NK-92 treated with Interleukin-12 subunit alpha and Interleukin-12 subunit beta, amount 100 ng/mL, for 24 hours (cell line): ENCODE results near the gene RBMS1.
"Not testable (repeated sequence)": the region's sequence is repeated elsewhere in the genome, so short reads cannot be mapped to it uniquely, and the experiment has no call there.

Source experiments
- DNase-seq: peaks from one replicate; lab custom pipeline; 2025; lab: John Stamatoyannopoulos, UW

The RBMS1 gene

DNA sequence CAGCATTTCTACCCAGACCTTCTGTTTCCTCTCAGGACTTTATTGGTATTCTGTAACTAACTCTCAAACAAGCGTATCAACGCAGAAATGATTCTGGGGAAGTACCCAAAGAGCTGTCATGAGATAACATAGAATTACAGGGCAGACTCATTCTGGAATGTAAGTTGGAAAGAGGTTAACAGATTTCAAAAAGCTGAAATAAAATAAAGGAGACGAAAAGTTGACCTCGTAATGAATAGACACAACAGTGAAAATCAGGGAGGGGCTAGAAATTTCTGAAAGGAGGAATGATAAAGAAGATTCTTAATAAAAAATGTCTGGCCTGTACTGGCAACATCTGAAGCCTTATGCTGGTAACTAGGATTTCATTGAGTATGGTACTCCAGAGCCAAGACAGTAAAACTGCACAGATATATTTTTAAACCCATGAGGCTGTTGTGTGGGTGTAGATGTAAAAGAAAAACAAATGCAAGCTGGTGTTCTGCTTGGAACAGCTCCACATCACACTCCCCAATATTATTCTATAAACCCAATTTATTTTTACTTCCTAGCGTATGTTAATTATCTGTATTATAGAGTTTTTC, 23.9 kb downstream of the RBMS1 start:
- DNase-seq: no peak

DNA sequence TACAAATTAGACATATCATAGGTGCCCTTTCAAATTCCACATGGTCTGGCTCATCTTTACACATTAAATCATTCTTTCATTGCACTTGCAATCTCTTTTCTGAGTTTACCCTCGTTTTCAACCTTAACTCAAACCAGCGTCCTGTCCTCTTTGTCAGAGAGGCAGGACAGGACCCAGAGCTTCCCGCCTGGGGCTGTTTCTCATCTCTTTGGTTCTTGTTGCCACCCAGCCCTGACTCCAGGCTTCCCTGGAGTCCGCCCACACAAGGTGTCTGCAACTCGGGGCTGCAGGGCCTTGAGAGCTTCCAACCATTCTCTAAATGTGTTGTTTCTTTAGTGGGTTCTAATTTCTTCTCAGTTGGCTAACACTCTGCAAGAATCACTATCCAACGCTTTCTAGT, 24.4 kb downstream of the RBMS1 start:
- no peak for DNase-seq

DNA sequence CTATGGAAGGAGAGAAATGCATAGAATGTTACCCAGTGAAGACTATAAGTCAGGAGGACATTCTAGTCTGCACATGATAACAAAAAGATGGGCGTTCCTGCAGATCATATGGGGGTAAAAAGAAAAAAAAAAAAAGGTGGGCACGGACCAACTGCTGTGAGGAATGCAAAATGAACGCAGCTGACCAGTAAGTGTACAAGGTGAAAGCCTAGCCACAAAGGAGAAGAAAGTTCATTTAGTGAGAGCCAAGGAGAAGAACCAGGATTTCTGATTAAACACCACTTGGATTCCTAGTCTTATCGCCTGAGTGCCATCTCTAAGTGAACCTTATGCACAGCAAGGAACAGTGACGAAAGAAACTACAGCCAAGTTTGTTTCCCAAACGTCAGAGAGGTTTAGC, 26.5 kb downstream of the RBMS1 start:
- DNase-seq: no peak

DNA sequence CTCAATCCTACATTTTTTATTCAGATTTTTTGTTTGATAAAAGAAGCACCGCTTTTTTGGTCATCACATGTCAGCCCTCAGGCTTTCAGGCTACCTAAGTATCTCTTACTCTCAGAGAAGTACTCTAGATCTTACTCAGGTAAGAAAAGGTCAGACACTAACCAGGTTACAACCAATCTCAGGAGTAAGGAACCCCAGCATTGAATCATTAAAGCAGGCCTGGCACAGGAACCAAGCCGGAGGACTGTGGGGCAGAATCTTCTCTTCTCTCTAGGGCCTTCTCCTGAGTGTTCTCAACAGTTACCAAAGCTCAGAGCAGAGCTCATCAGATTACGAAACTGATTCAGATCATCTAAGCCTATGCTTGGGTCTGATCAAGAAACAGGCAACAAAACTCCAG, 28.2 kb downstream of the RBMS1 start:
- DNase-seq: no peak

DNA sequence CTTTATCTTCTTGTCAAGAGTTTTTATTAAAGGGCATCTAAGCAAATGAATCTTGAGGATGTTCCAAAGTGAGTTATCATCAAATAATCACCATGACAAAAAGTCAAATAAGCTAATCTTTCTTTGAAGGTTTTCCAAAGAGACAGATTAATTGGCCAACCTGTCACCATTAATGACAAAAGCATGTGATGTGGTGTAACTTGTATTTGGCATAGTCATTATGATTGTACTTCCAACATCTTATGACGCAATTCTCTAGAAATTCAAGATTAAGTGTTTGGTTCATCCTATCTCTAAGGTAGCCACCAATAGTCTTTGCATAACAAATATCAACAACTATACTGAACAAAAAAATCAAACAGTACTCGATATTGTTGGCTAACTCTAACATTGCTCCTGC, 28.6 kb downstream of the RBMS1 start:
- DNase-seq: no peak

DNA sequence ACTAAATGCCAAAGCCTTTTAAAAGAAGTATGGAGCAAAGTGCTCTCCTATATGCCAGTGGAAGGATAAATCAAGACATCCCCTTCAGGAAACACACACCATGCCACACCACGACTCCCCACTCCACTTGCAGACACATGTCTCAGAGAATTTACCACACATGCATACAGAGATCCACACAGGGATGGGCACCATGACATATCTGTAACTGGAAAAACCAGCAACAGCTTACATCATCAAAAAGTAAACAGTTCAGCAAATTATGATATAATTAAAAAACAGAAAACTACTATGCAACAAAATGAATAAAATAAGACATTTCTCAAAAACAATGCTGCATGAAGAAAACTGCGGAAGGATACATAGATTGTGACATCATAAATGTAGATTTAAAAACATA, 29.6 kb downstream of the RBMS1 start:
- no peak for DNase-seq

DNA sequence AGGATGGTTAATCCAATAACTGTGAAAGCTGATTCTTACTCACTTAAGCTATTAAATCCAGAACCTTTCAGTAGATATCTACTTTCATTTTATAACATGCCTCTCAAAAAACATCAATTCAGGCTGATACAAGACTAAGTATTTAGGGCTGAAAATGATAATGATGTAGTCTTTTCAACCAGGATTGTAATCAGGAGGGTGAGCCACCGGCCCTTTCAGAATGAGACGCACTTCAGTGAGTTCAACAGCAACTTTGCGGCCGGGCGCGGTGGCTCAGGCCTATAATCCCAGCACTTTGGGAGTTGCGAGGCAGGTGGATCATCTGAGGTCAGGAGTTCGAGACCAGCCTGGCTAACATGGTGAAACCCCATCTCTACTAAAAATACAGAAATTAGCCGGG, 30.4 kb downstream of the RBMS1 start:
- no peak for DNase-seq

DNA sequence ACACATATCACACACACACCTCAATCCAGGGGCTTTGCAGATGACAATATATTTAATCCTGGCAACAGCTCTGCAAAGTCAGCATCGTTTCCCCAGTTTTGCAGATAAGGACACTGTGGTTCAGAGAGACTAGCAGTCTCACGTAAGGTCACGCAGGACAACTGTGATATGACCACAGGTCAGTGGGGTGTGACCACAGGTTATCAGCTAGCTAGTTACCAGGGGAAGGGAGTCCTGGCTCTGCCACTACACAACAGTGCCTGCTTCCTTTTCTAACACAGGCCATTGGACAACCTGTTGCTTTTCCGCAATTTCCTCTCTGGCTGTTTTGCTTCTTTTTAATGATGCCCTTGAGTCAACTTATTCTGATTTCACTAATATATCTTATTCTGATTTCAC, 33.3 kb downstream of the RBMS1 start:
- DNase-seq: no peak

DNA sequence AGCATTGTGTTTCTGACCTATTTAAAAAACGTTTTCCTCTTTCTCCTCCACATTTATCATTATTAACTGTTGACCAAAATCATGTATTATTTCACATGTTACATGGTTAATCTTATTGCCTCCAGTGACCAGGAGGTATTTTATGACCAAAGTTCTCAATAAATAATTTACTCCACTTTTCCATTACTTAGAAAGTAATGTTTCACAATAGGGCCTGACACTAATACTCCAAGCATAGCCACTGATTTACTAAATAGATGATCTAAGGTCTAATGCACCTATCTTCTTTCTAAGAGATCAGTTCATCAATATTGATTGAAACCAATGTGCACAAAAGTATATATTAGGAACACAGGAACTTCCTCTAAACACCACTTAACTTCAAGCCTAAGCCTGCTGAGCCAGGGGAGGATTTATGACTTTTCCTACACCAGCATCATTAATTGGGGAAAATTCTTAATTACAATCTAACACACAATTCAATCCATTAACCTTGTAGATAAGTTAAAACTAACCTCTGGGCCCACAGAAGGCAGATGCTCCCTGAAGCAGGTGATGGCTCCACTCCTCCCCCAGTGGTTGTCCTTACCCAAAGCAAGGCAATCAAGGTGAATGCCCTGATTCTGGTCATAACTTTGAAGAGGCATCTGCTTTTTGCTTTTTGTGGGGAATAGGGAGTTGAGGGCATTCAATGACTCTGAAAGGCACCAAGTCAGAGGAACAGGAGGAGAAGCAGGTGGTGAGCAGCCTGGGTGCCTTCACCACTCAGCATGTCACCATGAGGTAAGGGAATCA, 33.9 kb downstream of the RBMS1 start:
- DNase-seq: no peak

DNA sequence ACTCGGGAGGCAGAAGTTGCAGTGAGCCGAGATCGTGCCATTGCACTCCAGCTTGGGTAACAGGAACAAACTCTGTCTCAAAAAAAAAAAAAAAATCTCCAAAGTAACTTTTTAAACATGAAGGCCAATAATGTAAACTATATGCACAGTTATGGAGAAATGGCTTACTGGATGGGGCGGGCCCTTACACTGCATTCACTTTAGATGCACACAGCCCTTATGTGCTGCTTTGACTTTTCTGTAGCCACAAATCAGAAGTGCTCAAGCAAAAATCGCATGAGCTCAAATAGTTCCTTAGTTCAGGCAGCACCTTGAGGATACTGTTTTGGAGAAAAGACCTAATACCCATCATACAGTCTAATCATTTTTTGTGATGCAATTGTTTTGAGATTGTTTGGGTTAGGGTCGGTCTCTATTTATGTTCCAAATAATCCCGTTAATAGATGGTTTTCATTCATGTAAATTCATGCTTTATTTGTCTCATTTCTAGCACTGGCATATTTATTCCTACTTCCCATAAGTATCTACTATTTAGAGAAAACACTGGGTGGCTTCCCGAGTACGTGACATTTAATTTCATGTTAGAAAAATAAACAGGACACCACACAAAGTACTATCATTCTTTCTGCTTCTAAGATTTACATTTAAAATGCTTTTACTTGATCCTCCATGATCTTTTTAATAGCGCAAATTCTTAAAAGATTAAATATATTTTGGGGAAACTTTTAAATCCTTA, 34.7 kb downstream of the RBMS1 start:
- no peak for DNase-seq

DNA sequence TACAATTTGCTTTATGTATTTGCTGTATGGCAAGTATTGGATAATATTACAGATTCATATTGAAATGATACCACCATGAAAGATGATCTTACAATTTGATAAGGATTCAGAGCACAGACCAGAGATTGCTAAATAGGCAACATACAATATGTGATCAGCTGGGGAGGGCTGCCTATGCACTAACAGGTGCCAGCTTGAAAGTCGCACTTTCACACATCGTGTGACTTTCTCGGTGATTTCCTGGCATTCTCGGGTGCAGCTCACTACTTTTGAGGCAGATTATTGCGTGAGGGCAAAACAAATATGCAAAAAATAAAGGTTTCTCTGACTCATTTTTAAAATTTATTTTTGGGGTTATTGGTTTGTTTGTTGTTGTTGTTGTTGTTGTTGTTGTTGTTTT, 36.0 kb downstream of the RBMS1 start:
- DNase-seq: no peak

DNA sequence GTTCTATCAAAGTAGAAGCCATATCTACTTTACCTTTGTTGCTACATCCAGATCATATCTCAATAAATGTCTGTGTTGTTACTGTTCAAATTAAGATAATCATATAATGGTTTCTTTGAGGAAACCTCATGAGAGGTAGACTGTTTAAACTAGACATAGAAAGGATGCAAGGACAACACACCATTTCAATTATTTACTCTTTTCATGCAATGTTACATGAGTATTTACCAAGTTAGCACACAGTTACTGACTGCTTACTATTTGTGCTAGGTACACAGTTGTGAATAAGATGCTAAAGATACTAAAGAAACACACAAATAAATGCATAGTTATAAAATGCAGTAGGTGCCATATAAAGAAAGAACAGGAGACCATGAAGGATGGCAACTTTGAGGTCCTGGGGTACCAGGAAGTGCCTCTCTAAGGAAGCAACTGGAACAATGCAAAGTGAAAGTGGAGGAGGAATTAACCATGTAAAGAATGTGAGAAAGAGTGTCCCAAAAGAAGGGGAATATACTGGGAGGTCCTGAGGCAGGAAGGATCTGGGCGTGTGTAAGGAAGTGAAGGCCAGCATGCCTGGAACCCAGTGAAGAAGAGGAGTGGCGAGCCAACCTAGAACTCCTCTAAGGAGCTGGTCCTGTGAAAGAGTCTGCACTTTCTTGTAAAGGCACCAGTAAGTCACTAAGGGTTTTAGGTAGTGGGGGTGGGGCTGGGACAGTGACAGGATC, 39.4 kb downstream of the RBMS1 start:
- DNase-seq: no peak

DNA sequence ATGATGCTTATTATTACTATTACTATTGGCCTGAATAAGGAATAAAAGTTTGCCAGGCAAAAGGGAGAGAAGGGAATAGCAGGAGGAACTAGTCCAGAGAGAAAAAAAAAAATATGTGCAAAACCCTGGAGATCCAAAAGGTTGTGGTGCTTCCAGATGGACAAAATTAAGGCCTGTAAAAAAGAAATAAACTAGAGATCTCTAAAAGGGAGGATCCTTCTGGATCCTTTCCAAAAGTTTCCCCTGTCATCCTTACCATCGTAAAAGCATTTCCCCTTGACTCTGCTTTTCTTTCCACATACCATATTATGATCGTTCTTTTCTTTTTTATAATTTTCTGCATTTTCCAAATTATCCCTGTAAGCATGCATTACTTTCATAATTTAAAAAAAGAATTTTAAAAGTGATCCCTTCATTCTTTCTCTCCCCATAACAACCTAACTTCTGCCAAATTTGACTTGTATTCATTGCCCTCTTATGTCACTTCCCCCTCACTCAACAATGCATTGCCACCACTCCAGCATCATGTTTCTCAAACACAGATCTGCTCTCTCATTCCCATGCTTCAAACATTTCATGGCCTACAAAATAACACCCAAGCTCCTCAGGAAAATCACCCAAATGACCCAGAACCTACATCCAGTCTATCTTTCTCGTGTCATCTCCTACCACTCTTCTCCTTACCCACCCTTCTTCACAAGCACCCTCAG, 40.3 kb downstream of the RBMS1 start:
- no peak for DNase-seq

DNA sequence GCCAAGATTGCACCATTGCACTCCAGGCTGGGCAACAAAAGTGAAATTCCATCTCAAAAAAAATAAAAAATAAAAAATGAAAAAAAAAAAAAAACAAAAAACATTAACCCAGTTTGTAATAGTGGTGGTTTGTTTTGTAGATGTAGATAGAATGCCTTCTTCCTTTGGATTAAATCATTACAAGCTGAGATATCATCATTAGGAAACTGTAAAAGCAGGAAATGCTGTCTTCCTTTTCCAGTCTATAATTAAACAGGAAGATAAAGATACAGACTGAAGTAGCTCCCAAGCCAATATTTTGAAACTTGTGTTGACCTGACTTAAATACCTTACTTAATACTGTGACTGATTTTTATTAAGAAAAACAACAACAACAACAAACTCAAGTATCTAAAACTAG, 43.1 kb downstream of the RBMS1 start:
- no peak for DNase-seq

DNA sequence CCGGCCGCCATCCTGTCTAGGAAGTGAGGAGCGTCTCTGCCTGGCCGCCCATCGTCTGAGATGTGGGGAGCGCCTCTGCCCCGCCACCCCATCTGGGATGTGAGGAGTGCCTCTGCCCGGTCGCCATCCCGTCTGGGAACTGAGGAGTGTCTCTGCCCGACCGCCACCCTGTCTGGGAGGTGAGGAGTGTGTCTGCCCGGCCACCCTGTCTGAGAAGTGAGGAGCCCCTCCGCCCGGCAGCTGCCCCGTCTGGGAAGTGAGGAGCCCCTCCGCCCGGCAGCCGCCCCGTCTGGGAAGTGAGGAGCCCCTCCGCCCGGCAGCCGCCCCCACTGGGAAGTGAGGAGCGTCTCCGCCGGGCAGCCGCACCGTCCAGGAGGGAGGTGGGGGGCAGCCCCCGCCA, 44.8 kb downstream of the RBMS1 start:
- not testable (repeated sequence) for DNase-seq

DNA sequence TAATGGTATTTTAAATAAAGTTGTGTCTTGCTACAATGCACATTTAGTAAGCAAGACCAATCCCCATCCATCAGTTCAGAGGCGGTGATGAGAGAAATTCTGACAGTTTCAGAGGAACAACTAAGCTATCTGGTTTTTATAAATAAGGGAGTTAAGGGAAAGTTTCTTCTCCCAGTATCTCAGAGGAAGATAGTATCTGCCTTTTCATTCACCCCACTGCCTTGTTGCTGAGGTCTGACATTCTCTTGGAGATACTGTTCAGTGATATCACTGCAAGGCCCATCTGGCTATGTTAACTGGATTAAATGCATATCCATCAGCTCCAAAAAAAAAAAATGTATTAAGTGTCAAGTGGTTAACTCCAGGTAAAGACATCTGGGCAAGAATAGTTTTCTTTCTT, 47.9 kb downstream of the RBMS1 start:
- no peak for DNase-seq

DNA sequence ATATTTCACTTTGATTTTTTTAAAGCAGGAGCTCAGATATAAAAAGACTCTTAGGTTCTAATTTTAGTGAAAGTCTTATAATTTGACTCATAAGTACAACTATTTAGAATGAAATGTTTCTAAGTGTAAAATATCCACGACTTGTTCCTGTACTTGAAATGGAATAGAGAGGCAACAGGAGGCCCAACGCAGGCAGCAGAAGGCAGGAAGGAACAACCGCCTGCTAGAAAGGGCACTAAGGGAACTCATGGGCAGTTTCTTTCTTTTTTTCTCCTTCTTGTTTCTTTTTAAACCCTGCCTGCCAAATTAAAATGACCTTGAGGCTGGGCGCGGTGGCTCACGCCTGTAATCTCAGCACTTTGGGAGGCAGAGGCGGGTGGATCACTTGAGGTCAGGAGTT, 51.0 kb downstream of the RBMS1 start:
- no peak for DNase-seq

DNA sequence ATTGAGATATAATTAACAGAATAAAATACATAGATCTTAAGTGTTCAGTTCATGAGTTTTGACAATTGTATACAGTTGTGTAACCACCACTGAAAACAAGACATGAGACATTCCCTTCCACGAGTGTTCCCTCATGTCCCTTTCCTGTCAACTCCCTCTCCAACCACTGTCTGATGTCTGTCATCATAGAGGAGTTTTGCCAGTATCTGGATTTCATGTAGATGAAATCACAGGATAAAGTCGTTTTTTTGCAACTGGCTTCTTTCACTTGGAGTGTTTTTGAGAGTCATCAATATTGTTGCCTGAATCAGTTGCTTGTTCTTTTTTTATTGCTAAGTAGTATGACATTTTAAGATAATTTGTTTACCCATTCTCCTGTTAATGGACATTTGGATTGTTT, 52.7 kb downstream of the RBMS1 start:
- DNase-seq: no peak

DNA sequence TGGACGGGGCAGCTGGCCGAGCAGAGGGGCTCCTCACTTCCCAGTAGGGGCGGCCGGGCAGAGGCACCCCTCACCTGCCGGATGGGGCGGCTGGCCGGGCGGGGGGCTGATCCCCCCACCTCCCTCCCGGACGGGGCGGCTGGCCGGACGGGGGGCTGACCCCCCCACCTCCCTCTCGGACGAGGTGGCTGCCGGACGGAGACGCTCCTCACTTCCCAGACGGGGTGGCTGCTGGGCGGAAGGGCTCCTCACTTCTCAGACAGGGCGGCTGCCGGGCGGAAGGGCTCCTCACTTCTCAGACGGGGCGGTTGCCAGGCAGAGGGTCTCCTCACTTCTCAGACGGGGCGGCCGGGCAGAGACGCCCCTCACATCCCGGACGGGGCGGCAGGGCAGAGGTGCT, 54.6 kb downstream of the RBMS1 start:
- DNase-seq: not testable (repeated sequence)

DNA sequence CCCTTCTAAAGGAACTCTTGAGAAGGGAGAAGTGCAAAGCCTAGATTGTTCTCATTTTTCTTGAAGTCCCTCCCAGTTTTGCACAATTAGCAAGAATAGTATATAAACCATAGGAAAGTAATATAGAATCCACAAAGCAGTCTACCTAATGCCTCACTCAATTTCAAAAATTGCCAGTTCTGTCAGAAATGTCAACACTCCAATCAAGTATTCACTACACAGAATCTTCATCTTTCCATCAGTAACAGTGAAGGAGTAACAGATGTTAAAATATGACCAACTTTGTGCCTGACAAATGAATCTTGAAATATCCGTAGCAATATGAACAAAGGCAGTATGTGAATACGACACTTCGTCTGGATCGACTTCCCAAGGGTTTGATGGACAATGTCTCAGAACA, 56.3 kb downstream of the RBMS1 start:
- DNase-seq: no peak

DNA sequence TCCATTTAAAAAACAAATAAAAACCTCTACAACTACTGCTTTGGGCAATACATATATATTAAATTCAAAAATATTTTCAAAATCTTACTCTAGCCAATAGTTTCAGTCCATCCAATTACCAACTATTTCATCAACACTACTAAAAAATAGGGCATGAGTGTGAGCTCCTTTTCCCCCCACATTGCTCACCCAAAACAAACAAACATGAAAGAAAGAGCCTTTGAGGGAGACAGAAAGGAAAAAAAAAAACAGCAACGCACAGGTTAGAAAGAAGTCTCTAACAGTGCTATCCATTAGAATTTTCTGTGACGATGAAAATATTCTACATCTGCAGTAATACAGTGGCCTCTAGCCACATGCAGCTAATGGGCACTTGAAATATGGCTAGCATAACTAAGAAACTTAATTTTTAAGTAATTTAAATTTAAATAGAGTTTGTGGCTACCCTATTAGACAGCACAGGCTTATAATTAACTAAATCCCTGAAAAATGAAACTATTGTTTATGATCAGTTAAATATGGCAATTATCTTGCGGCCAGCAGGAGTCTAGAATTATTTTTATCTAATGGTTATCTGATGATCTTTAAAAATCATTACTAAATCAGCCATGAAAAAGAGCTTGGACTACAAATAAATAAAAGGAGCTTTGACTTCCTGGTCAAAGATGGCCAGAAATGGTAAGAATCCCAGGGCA, 59.2 kb downstream of the RBMS1 start:
- no peak for DNase-seq
